Measurements from ENCODE around the gene ZNF511.

DNA sequence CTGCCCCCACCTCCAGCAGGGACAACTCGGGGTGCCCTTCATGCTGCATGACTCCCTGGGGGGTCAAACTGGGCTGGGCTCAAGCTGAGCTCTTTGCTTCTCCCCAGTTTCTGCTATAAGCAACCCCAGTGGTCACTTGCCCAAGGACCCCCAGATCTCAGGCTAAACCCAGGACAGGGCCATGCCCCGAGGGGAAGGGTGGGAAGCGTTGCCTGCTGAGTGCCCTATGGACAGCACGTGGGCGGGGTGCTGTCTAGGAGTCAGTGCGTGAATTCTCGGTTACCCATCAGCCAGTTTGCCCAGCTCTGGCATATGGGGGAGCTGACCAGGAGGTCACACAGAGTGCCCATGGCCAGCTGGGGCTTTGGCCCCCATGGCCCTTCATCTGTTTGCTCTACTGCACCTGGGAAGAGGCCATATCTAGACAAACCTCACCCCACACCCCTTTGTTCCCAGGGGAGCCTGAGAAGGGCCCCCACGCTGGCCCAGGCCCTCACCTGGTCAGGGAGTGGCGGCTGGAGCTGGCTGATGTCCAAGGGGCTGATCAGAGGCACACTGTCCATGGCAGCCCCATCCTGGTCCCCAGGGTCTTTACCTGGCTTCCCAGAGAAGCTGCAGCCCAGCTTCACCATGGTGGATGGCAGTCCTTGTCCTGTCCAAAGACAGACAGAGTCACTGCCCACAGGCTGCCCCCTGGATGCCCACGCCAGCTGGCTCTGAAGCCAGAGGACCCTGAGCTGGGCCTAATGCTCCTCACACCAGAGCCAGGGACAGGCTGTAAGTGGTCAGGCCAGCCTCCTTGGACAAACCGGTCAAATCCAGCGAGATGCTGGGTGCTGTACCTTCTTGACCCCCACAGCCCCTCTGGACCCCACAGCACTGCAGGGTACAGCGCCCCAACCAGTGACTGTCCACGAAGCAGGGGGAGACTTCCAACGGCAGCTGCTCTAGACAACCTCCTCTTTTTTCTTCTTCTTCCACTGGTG, 19.9 kb downstream of the ZNF511 start:
- TF ChIP-seq, protein P1, sequence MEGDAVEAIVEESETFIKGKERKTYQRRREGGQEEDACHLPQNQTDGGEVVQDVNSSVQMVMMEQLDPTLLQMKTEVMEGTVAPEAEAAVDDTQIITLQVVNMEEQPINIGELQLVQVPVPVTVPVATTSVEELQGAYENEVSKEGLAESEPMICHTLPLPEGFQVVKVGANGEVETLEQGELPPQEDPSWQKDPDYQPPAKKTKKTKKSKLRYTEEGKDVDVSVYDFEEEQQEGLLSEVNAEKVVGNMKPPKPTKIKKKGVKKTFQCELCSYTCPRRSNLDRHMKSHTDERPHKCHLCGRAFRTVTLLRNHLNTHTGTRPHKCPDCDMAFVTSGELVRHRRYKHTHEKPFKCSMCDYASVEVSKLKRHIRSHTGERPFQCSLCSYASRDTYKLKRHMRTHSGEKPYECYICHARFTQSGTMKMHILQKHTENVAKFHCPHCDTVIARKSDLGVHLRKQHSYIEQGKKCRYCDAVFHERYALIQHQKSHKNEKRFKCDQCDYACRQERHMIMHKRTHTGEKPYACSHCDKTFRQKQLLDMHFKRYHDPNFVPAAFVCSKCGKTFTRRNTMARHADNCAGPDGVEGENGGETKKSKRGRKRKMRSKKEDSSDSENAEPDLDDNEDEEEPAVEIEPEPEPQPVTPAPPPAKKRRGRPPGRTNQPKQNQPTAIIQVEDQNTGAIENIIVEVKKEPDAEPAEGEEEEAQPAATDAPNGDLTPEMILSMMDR (IDR thresholded peaks at IDR 0.05), result no peak
- TF ChIP-seq POLR2A (IDR thresholded peaks at IDR 0.05) (no peak), POLR2AphosphoS5 (IDR thresholded peaks at IDR 0.05) (no peak)

Measured in transverse colon (tissue), 4 donors.